HEK293 (cell line): ENCODE measurements around the gene SPATA4.

ENCODE experiments used
- KLF16 ChIP-seq: fragments of 450-650 bp; formaldehyde crosslinking; IDR thresholded peaks from 2 replicates; pipeline ENCODE4 v1.5.1; 2017; ENCODE audit warnings: missing biosample characterization, missing genetic modification characterization
- MYNN ChIP-seq: fragments of 450-650 bp; formaldehyde crosslinking; IDR thresholded peaks from 2 replicates; pipeline ENCODE4 v1.5.1; 2016; ENCODE audit warnings: missing biosample characterization, missing genetic modification characterization, borderline replicate concordance
- ZBTB8A ChIP-seq: fragments of 450-650 bp; formaldehyde crosslinking; IDR thresholded peaks from 2 replicates; pipeline ENCODE4 v1.5.1; 2016; ENCODE audit warnings: missing biosample characterization, missing genetic modification characterization
- ZNF292 ChIP-seq: fragments of 450-650 bp; formaldehyde crosslinking; IDR thresholded peaks from 2 replicates; pipeline ENCODE4 v1.5.1; 2016; ENCODE audit warnings: low read depth, missing biosample characterization, missing genetic modification characterization, borderline replicate concordance
- ZNF621 ChIP-seq: fragments of 450-650 bp; formaldehyde crosslinking; IDR thresholded peaks from 2 replicates; pipeline ENCODE4 v1.5.1; 2017; ENCODE audit warnings: missing biosample characterization, missing genetic modification characterization
- TF ChIP-seq, protein P1 (sequence below): fragments of 450-650 bp; formaldehyde crosslinking; IDR thresholded peaks from 2 replicates; pipeline ENCODE4 v1.5.1; 2016; ENCODE audit warnings: missing biosample characterization, missing genetic modification characterization

DNA sequence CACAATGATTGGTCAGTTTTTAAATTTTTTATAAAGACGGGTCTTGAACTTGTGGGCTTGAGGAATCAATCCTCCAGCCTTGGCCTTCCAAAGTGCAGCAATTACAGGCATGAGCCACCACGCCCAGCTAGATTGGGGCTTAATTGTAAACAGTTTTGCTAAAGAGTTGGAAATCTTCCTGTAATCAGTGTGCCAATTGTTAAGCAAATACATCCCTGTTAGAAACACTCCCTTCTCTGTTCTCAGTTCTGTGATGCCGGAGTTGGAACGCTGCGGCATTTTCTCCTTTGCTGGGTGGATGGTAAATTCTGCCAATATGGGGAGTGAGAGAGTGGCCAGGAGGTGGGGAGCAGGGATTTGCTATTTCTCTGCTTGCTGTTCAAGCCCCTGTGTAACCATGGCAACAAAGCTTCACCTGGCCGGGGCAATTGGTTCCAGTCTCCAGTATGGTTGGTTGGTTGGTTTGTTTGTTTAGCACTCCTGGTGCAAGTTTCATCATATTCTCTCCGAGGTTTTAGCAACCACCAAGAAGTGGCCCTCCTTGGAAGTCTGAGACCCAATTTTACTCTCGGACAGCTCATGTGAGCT, 3.0 kb upstream of the SPATA4 start:
- TF ChIP-seq MYNN (tag by site-specific recombination) (no peak), ZBTB8A (no peak), KLF16 (tag by site-specific recombination) (no peak), ZNF292 (tag by site-specific recombination) (no peak), ZNF621 (tag by site-specific recombination) (no peak)
- TF ChIP-seq, protein P1, sequence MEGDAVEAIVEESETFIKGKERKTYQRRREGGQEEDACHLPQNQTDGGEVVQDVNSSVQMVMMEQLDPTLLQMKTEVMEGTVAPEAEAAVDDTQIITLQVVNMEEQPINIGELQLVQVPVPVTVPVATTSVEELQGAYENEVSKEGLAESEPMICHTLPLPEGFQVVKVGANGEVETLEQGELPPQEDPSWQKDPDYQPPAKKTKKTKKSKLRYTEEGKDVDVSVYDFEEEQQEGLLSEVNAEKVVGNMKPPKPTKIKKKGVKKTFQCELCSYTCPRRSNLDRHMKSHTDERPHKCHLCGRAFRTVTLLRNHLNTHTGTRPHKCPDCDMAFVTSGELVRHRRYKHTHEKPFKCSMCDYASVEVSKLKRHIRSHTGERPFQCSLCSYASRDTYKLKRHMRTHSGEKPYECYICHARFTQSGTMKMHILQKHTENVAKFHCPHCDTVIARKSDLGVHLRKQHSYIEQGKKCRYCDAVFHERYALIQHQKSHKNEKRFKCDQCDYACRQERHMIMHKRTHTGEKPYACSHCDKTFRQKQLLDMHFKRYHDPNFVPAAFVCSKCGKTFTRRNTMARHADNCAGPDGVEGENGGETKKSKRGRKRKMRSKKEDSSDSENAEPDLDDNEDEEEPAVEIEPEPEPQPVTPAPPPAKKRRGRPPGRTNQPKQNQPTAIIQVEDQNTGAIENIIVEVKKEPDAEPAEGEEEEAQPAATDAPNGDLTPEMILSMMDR (tag by site-specific recombination), result no peak
